GM18526 (cell line): ENCODE data around the gene VAV2.
A peak's percentile ranks its signal among the peaks of the same experiment; 100 is the strongest.

Experiments
- POLR2A ChIP-seq: IDR thresholded peaks from 3 replicates; pipeline ENCODE4 v1.6.1; 2011; ENCODE audit not compliant: insufficient read length; ENCODE audit errors: extremely low read depth

Gene VAV2

GRCh38 chr9:133994353-133995011, 2.4 kb upstream of the VAV2 start:
- no peak for TF ChIP-seq POLR2A

- TF ChIP-seq POLR2A: no peak
Observed at GRCh38 chr9:133993635-133994253, 1.6 kb upstream of the VAV2 start.

GRCh38 chr9:133992780-133993634, 883 bp upstream of the VAV2 start:
- peak; percentile 35 for TF ChIP-seq POLR2A

- no peak for TF ChIP-seq POLR2A
Observed at GRCh38 chr9:133991214-133991921, 756 bp downstream of the VAV2 start.

GRCh38 chr9:133990366-133991213, 1.5 kb downstream of the VAV2 start:
- no peak for TF ChIP-seq POLR2A

- no peak for TF ChIP-seq POLR2A
Observed at GRCh38 chr9:133989625-133990365, 2.3 kb downstream of the VAV2 start.

- TF ChIP-seq POLR2A: no peak
Observed at GRCh38 chr9:133987946-133988665, 4.0 kb downstream of the VAV2 start.

GRCh38 chr9:133987446-133987788, 4.7 kb downstream of the VAV2 start:
- TF ChIP-seq POLR2A: no peak

GRCh38 chr9:133986774-133987445, 5.2 kb downstream of the VAV2 start:
- TF ChIP-seq POLR2A: no peak

- TF ChIP-seq POLR2A: no peak
Observed at GRCh38 chr9:133986061-133986460, 6.1 kb downstream of the VAV2 start.

GRCh38 chr9:133982971-133983720, 9.0 kb downstream of the VAV2 start:
- TF ChIP-seq POLR2A: no peak

GRCh38 chr9:133981958-133982681, 10.0 kb downstream of the VAV2 start:
- no peak for TF ChIP-seq POLR2A

GRCh38 chr9:133981589-133981957, 10.6 kb downstream of the VAV2 start:
- TF ChIP-seq POLR2A: no peak
